Endodermal cell (in vitro differentiated cells): ENCODE measurements around the gene BCL11A. TPM values are rescaled to one million over a fixed set of nuclear protein-coding genes. Genes with fewer than 3 reads are reported as not detected.

Source experiments
- DNase-seq: peaks from one replicate; pipeline ENCODE4 v3.0.0-alpha.2; 2017
- H3K27ac ChIP-seq: 2 replicates; pipeline ENCODE4 v1.5.1; 2013; ENCODE audit warnings: mild to moderate bottlenecking, low read depth, low read length, moderate library complexity
- H3K27me3 ChIP-seq: 2 replicates; pipeline ENCODE4 v1.6.1; 2013; ENCODE audit warnings: mild to moderate bottlenecking, low read length, moderate library complexity; ENCODE audit not compliant: insufficient read depth, control insufficient read depth, poor library complexity, severe bottlenecking
- H3K36me3 ChIP-seq: 2 replicates; pipeline ENCODE4 v1.7.0; 2013; ENCODE audit warnings: mild to moderate bottlenecking, low read length, moderate library complexity; ENCODE audit not compliant: control insufficient read depth, insufficient read depth
- H3K4me1 ChIP-seq: one replicate; pipeline ENCODE4 v1.7.0; 2013; ENCODE audit warnings: low read length; ENCODE audit not compliant: control insufficient read depth, insufficient read depth
- H3K4me3 ChIP-seq: 2 replicates; pipeline ENCODE4 v1.5.1; 2013; ENCODE audit warnings: mild to moderate bottlenecking, low read length, moderate library complexity
- H3K9ac ChIP-seq: 2 replicates; pipeline ENCODE4 v1.6.1; 2013; ENCODE audit warnings: mild to moderate bottlenecking, low read length, moderate library complexity; ENCODE audit not compliant: poor library complexity, severe bottlenecking; ENCODE audit errors: extremely low read depth
- H3K9me3 ChIP-seq: 2 replicates; pipeline ENCODE4 v1.6.1; 2013; ENCODE audit warnings: mild to moderate bottlenecking, low read length, moderate library complexity; ENCODE audit not compliant: control insufficient read depth
- H3K27ac Mint-ChIP-seq: 2 replicates; pipeline ENCODE4 v1.8.0; 2020; ENCODE audit warnings: mixed read lengths
- H3K27me3 Mint-ChIP-seq: 2 replicates; pipeline ENCODE4 v1.8.0; 2021; ENCODE audit warnings: mild to moderate bottlenecking, mixed read lengths; ENCODE audit not compliant: insufficient read depth
- H3K36me3 Mint-ChIP-seq: 2 replicates; pipeline ENCODE4 v1.8.0; 2020; ENCODE audit warnings: low read depth, mixed read lengths
- H3K4me1 Mint-ChIP-seq: 2 replicates; pipeline ENCODE4 v1.8.0; 2020; ENCODE audit warnings: mixed read lengths
- H3K4me3 Mint-ChIP-seq: 2 replicates; pipeline ENCODE4 v1.8.0; 2020; ENCODE audit warnings: mild to moderate bottlenecking, moderate library complexity, mixed read lengths
- H3K9me3 Mint-ChIP-seq: 2 replicates; pipeline ENCODE4 v1.8.0; 2020; ENCODE audit warnings: mild to moderate bottlenecking, mixed read lengths
- CTCF ChIP-seq: fragments of 200-600 bp; sonication (generic); conservative IDR thresholded peaks from 2 replicates; pipeline ENCODE4 v1.5.0; 2021; ENCODE audit warnings: antibody characterized with exemption, mild to moderate bottlenecking
- WGBS, 2 experiments: methylation state at CpG; one replicate each; pipeline versions ENCODE4 v1.1.5 to v1.1.7; 2013; ENCODE audit warnings: missing lambda C conversion rate in 2 of 2, mixed read lengths in 1 of 2; ENCODE audit not compliant: insufficient coverage in 1 of 2, insufficient read length in 1 of 2; 5-methylcytosine and 5-hydroxymethylcytosine counted together
- total RNA-seq, 2 donors: library from RNA; stranded (reverse); fragmentation: NEBNext Ultra II Directional in 1 of 2; extraction: Animal tissue kit (Norgen Biotek cat#: 25700) in 1 of 2; gene quantifications; 2 replicates in 1 of 2; 3 replicates in 1 of 2; pipeline ENCODE4 v1.2.1, GENCODE V29; 2021

BCL11A gene
- total RNA-seq, 2 donors from 2014 or later, result 14.7 to 16.3 TPM

GRCh38 chr2:60525899-60526298 is 27.6 kb downstream of the BCL11A start:
- Mint-ChIP-seq H3K27me3 (no peaks in the 10 kb centered on the region), H3K27ac (no peak overlapping the region), H3K4me1 (peaks cover 42% of the 10 kb centered on the region), H3K9me3 (no peaks in the 10 kb centered on the region), H3K36me3 (no peaks in the 10 kb centered on the region), H3K4me3 (no peak overlapping the region)
- no peaks in the 10 kb centered on the region for H3K27me3 ChIP-seq
- no peak overlapping the region for H3K9ac ChIP-seq
- no peak overlapping the region for H3K4me3 ChIP-seq
- DNase-seq, result no peak
- no peak overlapping the region for H3K27ac ChIP-seq
- 91% methylated on average over 1 of the region's 1 CpG; no CpG with 5 or more reads in 1 of the 2 experiments for WGBS, 2 experiments
- peaks cover 6% of the 10 kb centered on the region for H3K4me1 ChIP-seq
- no peaks in the 10 kb centered on the region for H3K36me3 ChIP-seq
- TF ChIP-seq CTCF, result no peak
- H3K9me3 ChIP-seq, result no peaks in the 10 kb centered on the region

GRCh38 chr2:60524874-60525273 is 28.6 kb downstream of the BCL11A start:
- Histone ChIP-seq H3K4me1 (peaks cover 5% of the 10 kb centered on the region), H3K4me3 (no peak overlapping the region)
- no peaks in the 10 kb centered on the region for H3K36me3 Mint-ChIP-seq

GRCh38 chr2:60523963-60524362 is 29.5 kb downstream of the BCL11A start:
- Histone ChIP-seq H3K27me3 (no peaks in the 10 kb centered on the region), H3K27ac (no peak overlapping the region), H3K36me3 (no peaks in the 10 kb centered on the region), H3K4me1 (no peaks in the 10 kb centered on the region), H3K9me3 (no peaks in the 10 kb centered on the region), H3K4me3 (no peak overlapping the region), H3K9ac (no peak overlapping the region)
- Mint-ChIP-seq H3K36me3 (no peaks in the 10 kb centered on the region), H3K4me3 (no peak overlapping the region), H3K9me3 (no peaks in the 10 kb centered on the region), H3K27ac (no peak overlapping the region), H3K4me1 (peaks cover 29% of the 10 kb centered on the region), H3K27me3 (no peaks in the 10 kb centered on the region)
- DNase-seq, result no peak
- no peak for TF ChIP-seq CTCF
- 94% methylated on average over 6 of the region's 6 CpGs; no CpG with 5 or more reads in 1 of the 2 experiments for WGBS, 2 experiments

More at GRCh38 chr2:60524874-60525273, 28.6 kb downstream of the BCL11A start:
- H3K4me3 Mint-ChIP-seq, result no peak overlapping the region
- no peaks in the 10 kb centered on the region for H3K9me3 Mint-ChIP-seq
- no peak for TF ChIP-seq CTCF
- no peak for DNase-seq
- no peaks in the 10 kb centered on the region for H3K27me3 Mint-ChIP-seq
- WGBS, 2 experiments, result 93% methylated on average over 2 to 4 of the region's 4 CpGs
- Histone ChIP-seq H3K36me3 (no peaks in the 10 kb centered on the region), H3K27ac (no peak overlapping the region), H3K9ac (no peak overlapping the region), H3K27me3 (no peaks in the 10 kb centered on the region), H3K9me3 (no peaks in the 10 kb centered on the region)
- no peak overlapping the region for H3K27ac Mint-ChIP-seq
- H3K4me1 Mint-ChIP-seq, result peaks cover 33% of the 10 kb centered on the region
